GM18520 (cell line): ENCODE results near the gene GPS1.

Experiments
- ATAC-seq: cut with Tn5 transposase; IDR thresholded peaks from one replicate; pipeline ENCODE4 v1.9.1; 2021; ENCODE audit not compliant: unreplicated experiment

The GPS1 gene

GRCh38 chr17:82056729-82057621 lies 5.3 kb downstream of the GPS1 start:
- ATAC-seq: no peak

GRCh38 chr17:82058230-82058854 lies 6.6 kb downstream of the GPS1 start:
- ATAC-seq: no peak

GRCh38 chr17:82058855-82059249 lies 7.2 kb downstream of the GPS1 start:
- no peak for ATAC-seq

GRCh38 chr17:82059272-82060000 lies 7.7 kb downstream of the GPS1 start:
- no peak for ATAC-seq

- ATAC-seq: no peak
Observed at GRCh38 chr17:82060001-82060380, 8.3 kb downstream of the GPS1 start.

- ATAC-seq: no peak
Observed at GRCh38 chr17:82060614-82061013, 8.9 kb downstream of the GPS1 start.

GRCh38 chr17:82061047-82061925 lies 9.6 kb downstream of the GPS1 start:
- no peak for ATAC-seq

- ATAC-seq: no peak
Observed at GRCh38 chr17:82062076-82062983, 10.6 kb downstream of the GPS1 start.

GRCh38 chr17:82062984-82063368 lies 11.3 kb downstream of the GPS1 start:
- no peak for ATAC-seq

- ATAC-seq: no peak
Observed at GRCh38 chr17:82063424-82064415, 12.0 kb downstream of the GPS1 start.

- no peak for ATAC-seq
Observed at GRCh38 chr17:82064433-82065192, 12.9 kb downstream of the GPS1 start.

- no peak for ATAC-seq
Observed at GRCh38 chr17:82065193-82065637, 13.5 kb downstream of the GPS1 start.

- ATAC-seq: no peak
Observed at GRCh38 chr17:82065638-82066303, 14.1 kb downstream of the GPS1 start, which contains the start of gene DUS1L. TSS of gene DUS1L (minus strand) at chr17:82065804. CDS start at chr17:82065059, 745 bp downstream.

- ATAC-seq: no peak
Observed at GRCh38 chr17:82070611-82071010, 18.9 kb downstream of the GPS1 start.

GRCh38 chr17:82072827-82073226 lies 21.1 kb downstream of the GPS1 start:
- no peak for ATAC-seq

GRCh38 chr17:82073446-82073845 lies 21.7 kb downstream of the GPS1 start:
- no peak for ATAC-seq
